HG03108 (cell line): ENCODE results near the gene CACHD1.

Experiments used
- ATAC-seq: cut with Tn5 transposase; IDR thresholded peaks from one replicate; pipeline ENCODE4 v1.9.1; 2021; ENCODE audit warnings: moderate library complexity; ENCODE audit not compliant: unreplicated experiment

The CACHD1 gene

GRCh38 chr1:64472805-64473204, 2.9 kb downstream of the CACHD1 start:
- no peak for ATAC-seq

DNA sequence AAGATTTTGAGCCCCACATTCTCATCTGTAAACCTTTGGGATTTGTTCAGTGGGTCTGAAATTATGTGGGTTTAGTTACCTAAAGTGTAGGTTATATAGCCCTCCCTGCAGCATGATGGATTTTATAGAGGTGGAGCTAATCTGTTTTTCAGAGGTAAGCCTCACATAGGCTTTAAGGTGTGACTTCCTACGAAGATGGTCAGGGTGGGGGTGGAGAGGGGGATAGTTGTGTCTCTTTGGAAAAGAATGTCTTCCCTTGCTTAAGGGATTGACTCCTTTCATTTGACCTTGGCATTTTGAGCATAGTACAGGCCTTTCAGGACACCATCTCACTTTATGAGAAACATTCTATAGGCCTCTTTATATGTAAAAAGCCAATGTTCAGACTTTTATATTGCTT, 3.4 kb downstream of the CACHD1 start:
- no peak for ATAC-seq

DNA sequence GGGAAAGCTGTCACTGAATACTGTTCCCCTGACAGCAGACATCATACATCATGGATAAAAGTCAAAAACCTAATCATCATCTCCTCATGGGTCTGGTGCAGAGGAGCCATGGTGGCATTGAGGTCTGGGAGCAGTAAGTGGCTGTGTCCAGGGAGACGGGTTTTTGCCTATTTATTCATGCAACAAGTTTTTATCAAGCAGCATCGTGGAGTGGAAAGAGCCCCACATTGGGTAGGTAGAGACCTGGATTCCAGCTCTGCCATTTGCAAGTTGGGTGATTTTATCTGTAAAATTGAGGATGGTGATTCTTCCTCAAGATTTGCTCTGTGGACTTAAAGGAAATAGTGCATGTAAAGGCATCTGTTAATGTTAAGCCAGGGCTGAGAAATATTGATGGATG, 4.2 kb downstream of the CACHD1 start:
- ATAC-seq, result no peak

DNA sequence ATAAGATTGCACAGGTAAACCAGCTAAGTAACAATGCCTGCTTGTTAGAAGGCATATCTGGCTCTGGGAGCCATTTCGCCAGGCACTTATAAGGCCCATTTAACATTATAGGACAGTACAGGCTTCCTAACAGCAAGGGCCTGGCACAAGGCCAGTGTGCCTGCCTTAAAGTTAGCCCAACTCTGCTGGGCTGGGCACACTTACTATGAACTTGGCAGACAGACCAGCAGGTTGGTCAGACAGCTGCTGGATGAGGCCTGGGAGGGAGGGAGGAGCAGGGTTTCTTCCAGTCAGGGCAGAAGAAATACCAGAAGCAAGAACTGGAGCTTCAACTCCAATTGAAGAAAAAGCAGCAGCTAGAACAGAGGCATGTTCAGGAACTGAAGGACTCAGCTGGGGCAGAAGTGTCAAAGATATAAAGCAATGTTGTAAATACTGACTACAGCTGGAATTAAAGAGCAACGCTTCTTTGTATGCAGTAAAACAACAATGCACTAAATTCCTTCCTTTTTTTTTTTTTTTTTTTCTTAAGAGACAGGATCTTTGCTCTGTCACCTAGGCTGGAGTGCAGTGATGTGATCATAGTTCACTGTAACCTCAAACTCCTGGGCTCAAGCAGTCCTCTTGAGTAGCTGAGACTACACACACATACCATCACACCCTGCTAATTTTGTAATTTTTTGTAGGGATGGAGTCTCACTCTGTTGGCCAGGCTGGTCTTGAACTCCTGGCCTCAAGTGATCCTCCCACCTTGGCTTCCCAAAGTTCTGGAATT, 4.9 kb downstream of the CACHD1 start:
- ATAC-seq, result no peak

GRCh38 chr1:64476251-64476952, 6.5 kb downstream of the CACHD1 start:
- no peak for ATAC-seq

DNA sequence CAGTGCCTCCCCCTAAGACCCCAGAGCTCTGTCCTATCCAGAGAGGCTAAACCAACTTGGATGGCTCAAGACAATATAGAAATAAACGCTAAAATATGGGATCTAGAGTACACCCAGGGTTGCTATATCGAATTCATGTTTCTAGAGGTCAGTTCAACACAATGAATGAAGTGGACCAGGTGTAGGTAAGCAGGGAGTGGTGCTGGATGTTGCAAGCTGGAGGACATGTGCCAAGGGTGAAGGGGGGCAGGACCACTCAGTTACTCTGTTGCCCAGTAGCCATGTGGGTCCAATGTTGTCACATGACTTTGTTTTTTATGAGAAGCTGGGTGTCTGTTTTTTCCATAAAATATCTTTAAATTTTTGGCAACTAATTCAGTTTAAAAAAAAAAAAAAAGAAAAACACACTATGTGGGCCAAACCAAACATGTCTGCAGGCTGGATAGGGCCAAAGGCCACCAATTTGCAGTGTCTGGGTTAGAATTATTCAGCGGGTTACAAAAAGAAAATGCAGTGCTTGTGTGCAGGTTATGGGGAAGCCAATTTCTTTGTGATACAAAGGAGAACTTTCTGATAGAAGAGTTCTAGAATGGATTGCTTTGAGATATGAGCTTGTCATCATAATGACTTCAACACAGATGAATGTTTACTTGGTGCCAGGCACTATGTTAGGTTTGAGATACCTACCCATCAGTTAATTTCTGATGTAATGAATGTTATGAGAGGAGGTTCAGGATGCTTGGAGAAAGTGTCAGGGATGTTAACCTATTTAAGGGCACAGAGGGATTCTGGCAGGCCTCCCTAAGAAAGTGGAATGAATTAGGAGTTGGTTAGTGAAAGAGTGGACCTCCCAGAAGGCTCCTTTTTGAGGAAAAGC, 8.9 kb downstream of the CACHD1 start:
- ATAC-seq, result no peak

- no peak for ATAC-seq
Observed at GRCh38 chr1:64479874-64480273, 9.9 kb downstream of the CACHD1 start.

GRCh38 chr1:64480999-64481772, 11.3 kb downstream of the CACHD1 start:
- ATAC-seq, result no peak

- no peak for ATAC-seq
Observed at GRCh38 chr1:64482128-64482527, 12.2 kb downstream of the CACHD1 start.

- ATAC-seq, result no peak
Observed at GRCh38 chr1:64482720-64483119, 12.8 kb downstream of the CACHD1 start.

- ATAC-seq, result no peak
Observed at GRCh38 chr1:64483731-64484414, 13.9 kb downstream of the CACHD1 start.

DNA sequence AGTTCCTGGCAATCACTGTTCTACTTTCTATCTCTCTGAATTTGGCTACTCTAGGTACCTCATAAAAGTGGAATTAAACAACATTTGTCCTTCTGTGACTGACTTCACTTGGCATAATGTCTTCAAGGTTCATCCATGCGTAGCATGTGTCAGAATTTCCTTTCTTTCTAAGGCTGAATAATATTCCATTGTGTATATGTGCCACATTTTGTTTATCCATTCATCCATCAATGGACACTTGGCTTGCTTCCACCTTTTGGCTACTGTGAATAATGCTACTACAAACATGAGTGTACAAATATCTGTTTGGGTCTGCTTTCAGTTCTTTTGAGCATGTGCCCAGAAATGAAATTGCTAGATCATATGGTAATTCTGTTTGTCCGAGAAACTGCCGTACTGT, 14.7 kb downstream of the CACHD1 start:
- ATAC-seq, result no peak

DNA sequence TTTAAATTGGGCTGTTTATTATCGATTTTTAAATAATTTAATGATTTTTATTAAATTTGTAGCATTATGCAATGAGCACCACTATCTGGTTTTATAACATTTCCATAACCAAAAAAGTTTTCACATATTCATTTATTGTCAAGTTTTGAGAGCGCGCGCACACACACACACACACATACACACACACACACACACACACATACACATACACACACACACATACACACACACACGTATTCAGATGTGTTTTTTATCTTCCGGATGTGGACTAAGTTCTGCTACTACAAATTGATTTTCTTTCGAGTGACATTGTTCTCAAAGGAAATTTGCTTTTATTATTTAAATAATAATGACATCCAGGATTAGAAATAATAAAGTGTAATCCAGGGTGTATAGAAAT, 16.3 kb downstream of the CACHD1 start:
- no peak for ATAC-seq

DNA sequence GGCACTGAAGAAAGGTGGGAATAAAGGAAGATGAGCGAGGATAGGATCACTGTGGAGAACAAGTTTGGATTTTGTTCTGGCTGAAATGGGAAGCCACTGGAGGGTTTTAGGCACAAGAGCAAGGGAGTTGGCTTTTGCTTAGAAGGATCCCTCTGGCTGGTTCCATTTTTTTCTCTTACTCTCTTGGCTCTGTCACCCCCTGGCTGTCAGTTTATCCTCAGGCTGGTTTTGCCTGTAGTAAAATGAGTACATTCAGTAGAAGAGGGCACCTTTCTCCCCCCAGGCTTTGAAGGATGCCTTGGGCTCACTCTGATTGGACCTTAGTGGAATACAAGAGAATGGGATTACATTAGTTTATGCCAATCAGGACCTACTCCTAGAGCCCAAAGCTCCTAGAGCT, 17.1 kb downstream of the CACHD1 start:
- no peak for ATAC-seq

DNA sequence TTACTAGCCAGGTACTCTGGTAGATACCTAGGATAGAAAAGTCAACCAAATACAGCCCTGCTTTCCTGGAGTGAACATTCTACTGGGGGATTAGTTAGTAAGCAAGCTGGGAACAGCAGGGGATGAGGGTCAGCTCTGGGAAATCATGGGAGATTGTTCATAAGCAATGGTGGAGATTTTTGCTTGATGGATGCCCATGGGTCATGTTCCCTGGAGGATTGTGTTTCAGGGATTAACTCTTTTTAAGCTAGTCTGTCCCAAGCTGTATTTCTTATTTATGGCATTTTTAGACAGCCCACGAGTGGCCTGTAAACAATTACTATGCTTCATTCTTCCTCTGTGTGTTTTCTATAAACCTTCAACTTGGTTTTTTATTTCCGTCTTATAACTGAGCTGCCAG, 18.9 kb downstream of the CACHD1 start:
- ATAC-seq, result no peak

GRCh38 chr1:64489707-64490106, 19.8 kb downstream of the CACHD1 start:
- ATAC-seq, result no peak

DNA sequence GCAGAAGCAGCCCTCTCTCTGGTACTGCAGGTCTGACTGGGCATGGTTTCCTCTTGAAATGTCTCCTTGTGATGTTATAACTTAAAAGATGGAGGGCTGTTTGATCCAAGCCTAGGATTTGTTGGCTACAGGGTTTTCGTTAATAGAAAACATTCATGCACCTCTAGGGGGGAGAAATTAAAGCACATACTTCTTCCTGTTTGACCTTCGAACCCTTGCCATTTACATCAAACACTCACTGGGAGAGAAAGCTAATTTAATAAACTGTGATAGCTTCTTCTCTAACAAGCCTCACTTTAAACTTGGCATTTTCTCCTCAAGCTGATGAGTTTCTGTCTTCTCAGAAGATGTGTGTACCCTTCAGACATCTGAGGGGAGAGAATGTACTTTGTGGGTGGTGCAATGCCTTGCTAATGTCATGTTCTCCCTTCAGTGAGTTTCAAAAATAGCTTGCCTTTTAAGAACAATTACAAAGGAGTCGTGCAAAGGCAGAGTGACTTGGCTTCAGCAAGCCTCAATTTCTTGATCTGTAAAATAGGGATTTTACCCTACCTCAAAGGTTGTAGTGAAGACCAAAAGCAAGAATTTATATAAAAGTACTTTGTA, 20.4 kb downstream of the CACHD1 start:
- no peak for ATAC-seq

- no peak for ATAC-seq
Observed at GRCh38 chr1:64492424-64492823, 22.5 kb downstream of the CACHD1 start.

- ATAC-seq, result no peak
Observed at GRCh38 chr1:64493831-64494230, 23.9 kb downstream of the CACHD1 start.

- no peak for ATAC-seq
Observed at GRCh38 chr1:64494659-64495058, 24.7 kb downstream of the CACHD1 start.
